Subcutaneous abdominal adipose tissue (tissue), 5 donors: ENCODE measurements around the gene DUSP16.

Source experiments
- H3K27ac ChIP-seq: one replicate; pipeline ENCODE4 v1.7.0; 2013; ENCODE audit warnings: low read depth, mild to moderate bottlenecking, inconsistent platforms, low read length, moderate library complexity
- H3K27me3 ChIP-seq, 5 donors: one replicate each; pipeline ENCODE4 v1.7.0; 2013; ENCODE audit warnings: low read length in 5 of 5, inconsistent platforms in 1 of 5; ENCODE audit not compliant: control insufficient read depth in 5 of 5, insufficient read depth in 4 of 5
- H3K36me3 ChIP-seq, 5 donors: one replicate each; pipeline ENCODE4 v1.7.0; 2013; ENCODE audit warnings: low read length in 5 of 5; ENCODE audit not compliant: control insufficient read depth in 5 of 5, insufficient read depth in 5 of 5
- H3K4me1 ChIP-seq, 5 donors: one replicate each; pipeline ENCODE4 v1.7.0; 2013; ENCODE audit warnings: low read length in 5 of 5, mild to moderate bottlenecking in 3 of 5, moderate library complexity in 1 of 5; ENCODE audit not compliant: control insufficient read depth in 5 of 5, insufficient read depth in 5 of 5
- H3K4me3 ChIP-seq, 5 donors: one replicate each; pipeline ENCODE4 v1.7.0; 2013; ENCODE audit warnings: low read length in 5 of 5, low read depth in 1 of 5
- H3K9ac ChIP-seq, 5 donors: one replicate each; pipeline ENCODE4 v1.7.0; 2013; ENCODE audit warnings: low read length in 5 of 5, mild to moderate bottlenecking in 4 of 5, moderate library complexity in 3 of 5
- H3K9me3 ChIP-seq, 5 donors: one replicate each; pipeline ENCODE4 v1.7.0; 2013; ENCODE audit warnings: low read length in 5 of 5; ENCODE audit not compliant: control insufficient read depth in 5 of 5
- donor health status: healthy.
- donor health status: healthy.
- donor health status: healthy.
- donor health status: healthy.
- donor health status: healthy.

The DUSP16 gene

DNA sequence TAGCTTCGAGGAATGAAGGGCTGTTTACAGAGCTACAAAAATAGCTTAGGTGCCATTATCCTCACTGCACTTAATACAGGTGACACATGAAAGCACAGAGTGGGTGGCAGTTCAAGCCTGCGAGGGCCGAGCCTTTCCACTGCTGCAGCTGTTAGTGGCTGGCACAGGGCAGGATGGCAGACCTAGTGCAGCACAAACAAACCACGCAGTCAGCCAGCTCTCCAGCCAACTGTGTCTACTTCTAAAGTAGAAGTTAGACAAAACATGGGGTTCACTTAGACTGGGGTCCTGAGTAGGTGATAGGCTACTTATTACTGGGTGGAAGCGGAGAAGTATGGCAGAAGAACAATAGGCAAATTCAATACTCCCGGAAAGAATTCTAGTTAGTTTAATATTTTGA is 95.4 kb downstream of the DUSP16 start:
- Histone ChIP-seq H3K27ac (peak overlapping the region; percentile 80), H3K4me1 (peaks cover 7 to 37% (median 29%) of the 10 kb centered on the region in 5 donors), H3K27me3 (no peaks in the 10 kb centered on the region), H3K9me3 (no peaks in the 10 kb centered on the region), H3K9ac (peak overlapping the region in 2 of 5 donors; percentile 13 to 35), H3K36me3 (peaks cover 0 to 10% (median 6%) of the 10 kb centered on the region in 5 donors), H3K4me3 (no peak overlapping the region)

DNA sequence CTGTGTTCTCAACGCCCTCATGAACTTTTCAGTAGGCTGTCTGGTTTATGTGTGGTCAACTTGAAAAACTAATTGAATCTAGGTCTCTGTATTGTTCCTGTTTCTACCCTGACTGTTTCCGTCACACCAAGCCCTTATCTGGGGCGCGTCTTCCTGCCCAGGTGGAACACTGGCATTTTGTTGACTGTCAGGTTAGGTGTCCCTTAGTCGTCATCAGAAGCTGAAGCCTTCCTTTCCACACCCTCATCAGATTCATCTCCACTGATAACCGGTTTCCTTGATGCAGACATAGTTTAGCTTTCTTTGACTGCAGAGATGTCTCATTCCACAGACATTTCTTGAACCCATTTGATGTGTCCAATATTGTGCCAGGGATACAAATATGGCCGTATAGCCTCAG is 96.5 kb downstream of the DUSP16 start:
- H3K4me1 ChIP-seq: peaks cover 7 to 37% (median 29%) of the 10 kb centered on the region in 5 donors
- no peak overlapping the region for H3K9ac ChIP-seq
- H3K27me3 ChIP-seq: no peaks in the 10 kb centered on the region
- H3K36me3 ChIP-seq: peaks cover 0 to 10% (median 6%) of the 10 kb centered on the region in 5 donors
- no peak overlapping the region for H3K27ac ChIP-seq
- no peak overlapping the region for H3K4me3 ChIP-seq
- H3K9me3 ChIP-seq: no peaks in the 10 kb centered on the region

DNA sequence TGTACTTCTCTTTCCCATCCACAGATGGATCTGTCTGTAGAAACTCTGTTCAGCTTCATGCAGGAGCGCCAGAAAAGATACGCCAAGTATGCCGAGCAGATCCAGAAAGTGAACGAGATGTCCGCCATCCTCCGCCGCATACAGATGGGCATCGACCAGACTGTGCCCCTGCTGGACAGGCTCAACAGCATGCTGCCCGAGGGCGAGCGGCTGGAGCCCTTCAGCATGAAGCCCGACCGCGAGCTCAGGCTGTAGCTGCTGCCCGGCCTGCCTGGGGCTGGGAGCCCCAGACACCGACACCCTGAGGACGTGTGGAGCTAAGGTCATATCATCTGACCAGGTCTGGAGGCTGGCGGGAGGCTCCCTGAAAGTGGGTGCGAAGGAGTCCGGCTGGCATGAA is 97.1 kb downstream of the DUSP16 start:
- H3K27me3 ChIP-seq: no peaks in the 10 kb centered on the region
- H3K36me3 ChIP-seq: peaks cover 0 to 10% (median 6%) of the 10 kb centered on the region in 5 donors
- no peak overlapping the region for H3K27ac ChIP-seq
- H3K4me1 ChIP-seq: peaks cover 7 to 33% (median 29%) of the 10 kb centered on the region in 5 donors
- H3K4me3 ChIP-seq: no peak overlapping the region
- H3K9me3 ChIP-seq: no peaks in the 10 kb centered on the region
- no peak overlapping the region for H3K9ac ChIP-seq

DNA sequence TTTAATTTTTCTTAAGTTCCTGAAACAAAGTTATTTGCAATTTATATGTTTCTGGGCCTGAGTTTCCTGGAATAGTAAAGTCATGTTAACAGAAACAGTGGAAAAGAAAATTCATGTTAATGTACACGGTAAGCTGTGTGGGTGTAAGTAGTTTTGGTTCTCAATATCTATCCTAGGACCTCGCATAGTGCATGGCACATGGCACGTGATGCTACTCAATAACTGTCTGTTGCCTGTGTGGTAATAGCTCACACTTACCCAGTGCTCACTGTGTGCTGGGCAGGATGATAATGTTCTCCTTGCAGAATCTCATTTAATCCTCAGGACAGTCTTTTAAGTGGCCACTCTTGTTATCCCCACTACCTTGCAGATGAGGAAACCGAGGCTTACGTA is 100.7 kb downstream of the DUSP16 start:
- peaks cover 0 to 13% (median 9%) of the 10 kb centered on the region in 5 donors for H3K4me1 ChIP-seq
- no peak overlapping the region for H3K9ac ChIP-seq
- H3K36me3 ChIP-seq: peaks cover 0 to 8% (median 6%) of the 10 kb centered on the region in 5 donors
- H3K27ac ChIP-seq: no peak overlapping the region
- H3K9me3 ChIP-seq: no peaks in the 10 kb centered on the region
- no peak overlapping the region for H3K4me3 ChIP-seq
- H3K27me3 ChIP-seq: no peaks in the 10 kb centered on the region

DNA sequence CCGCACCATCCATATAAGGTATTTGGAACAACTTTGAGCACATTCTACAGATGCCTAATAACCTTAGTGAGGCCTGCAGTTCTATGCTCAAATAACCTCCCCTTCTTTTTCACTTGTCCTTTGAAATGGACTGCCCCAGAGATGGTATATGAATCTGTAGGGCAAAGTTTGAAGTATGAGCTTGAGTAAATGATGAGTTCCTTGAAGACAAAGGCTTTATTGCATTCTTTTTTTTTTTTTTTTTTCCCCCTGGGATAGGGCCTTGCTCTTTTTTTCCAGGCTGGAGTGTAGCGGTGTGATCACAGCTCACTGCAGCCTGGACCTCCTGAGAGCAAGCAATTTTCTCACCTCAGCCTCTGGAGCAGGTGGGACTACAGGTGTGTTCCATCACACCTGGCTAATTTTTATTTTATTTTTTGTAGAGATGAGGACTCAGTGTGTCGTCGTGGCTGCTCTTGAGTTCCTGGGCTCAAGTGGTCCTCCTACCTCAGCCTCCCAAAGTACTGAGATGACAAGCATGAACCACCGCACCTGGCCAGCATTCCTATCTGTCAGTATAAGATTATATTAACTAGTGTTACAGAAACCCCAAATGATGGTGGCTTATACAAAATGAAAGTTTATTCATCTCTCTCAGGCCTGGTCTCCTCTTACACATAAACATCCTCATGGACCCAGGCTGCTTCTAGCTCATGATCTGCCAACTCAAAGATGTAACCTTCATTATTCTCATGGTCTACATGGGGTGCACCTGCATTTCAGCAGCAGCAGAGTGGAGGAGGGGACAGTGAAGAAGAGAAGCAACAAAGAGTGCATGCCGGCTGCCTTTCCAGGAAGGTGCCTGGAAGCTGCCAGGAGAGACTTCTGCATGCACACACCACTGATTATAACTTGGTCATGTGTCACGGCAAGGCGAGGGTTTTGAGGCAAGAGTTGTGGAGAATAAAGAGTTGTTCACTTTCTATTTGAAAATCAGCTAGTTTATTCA is 101.4 kb downstream of the DUSP16 start:
- Histone ChIP-seq H3K4me3 (no peak overlapping the region), H3K9me3 (no peaks in the 10 kb centered on the region), H3K27ac (no peak overlapping the region), H3K27me3 (no peaks in the 10 kb centered on the region), H3K4me1 (peaks cover 0 to 12% (median 9%) of the 10 kb centered on the region in 5 donors), H3K9ac (no peak overlapping the region), H3K36me3 (peaks cover 0 to 7% (median 6%) of the 10 kb centered on the region in 5 donors)

DNA sequence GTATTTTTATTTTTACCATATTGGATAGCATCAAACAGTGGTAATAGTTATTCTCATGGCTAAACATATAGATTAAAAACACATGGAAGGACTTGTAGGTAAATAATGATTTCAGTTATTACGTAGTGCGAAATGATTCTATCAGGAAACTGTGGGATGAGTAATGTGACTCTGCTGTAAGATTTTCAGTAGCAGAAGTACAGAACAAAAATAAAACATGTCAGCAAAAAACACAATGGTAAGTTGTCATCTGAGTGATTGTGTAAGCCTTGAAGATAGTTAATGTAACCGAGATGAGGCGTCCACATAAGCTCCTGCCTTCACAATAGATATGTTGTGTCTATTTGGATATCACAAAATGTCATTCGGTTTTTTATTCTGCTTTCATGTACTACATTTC is 106.0 kb downstream of the DUSP16 start:
- H3K27ac ChIP-seq: no peak overlapping the region
- no peak overlapping the region for H3K4me3 ChIP-seq
- H3K36me3 ChIP-seq: no peaks in the 10 kb centered on the region
- H3K27me3 ChIP-seq: no peaks in the 10 kb centered on the region
- no peaks in the 10 kb centered on the region for H3K9me3 ChIP-seq
- H3K4me1 ChIP-seq: peaks cover 0 to 12% (median 7%) of the 10 kb centered on the region in 5 donors
- no peak overlapping the region for H3K9ac ChIP-seq

DNA sequence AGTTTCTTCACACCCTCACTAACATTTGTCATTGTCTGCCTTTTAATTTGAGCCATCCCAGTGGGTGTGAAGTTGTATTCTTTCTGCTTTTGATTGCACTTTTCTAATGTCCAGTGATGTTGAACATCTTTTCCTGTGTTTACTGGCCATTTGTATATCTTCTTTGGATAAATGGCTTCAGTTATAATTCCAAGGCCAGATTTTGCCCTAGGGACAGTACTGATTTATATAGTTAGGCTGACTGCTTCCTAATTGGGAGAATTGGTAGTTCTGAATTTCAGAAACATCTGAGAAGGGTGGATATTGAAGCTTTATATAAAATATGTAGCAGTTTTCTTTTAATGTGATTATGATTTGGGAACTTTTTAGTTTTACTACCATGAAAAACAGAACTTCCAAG is 108.3 kb downstream of the DUSP16 start:
- no peak overlapping the region for H3K4me3 ChIP-seq

DNA sequence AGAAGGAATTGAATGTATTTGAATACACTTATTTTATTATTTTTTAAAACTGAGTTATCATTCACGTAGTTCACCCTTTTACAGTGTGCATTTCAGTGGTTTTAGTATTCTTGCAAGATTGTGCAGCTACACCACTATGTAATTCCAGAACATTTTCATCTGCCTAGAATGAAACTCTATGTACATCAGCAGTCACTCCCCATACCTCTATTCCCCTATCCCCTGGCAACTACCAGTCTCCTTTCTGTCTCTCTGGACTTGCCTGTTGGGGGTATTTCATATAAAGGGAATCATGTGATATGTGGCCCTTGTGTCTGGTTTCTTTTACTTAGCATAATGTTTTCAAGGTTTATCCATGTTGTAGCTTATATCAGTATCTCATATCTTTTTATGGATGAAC is 109.0 kb downstream of the DUSP16 start:
- Histone ChIP-seq H3K4me1 (peaks cover 0 to 19% (median 17%) of the 10 kb centered on the region in 5 donors), H3K36me3 (no peaks in the 10 kb centered on the region), H3K9me3 (no peaks in the 10 kb centered on the region), H3K9ac (no peak overlapping the region), H3K27ac (no peak overlapping the region), H3K27me3 (no peaks in the 10 kb centered on the region), H3K4me3 (no peak overlapping the region)

More for the DNA sequence above, 108.3 kb downstream of the DUSP16 start:
- H3K27ac ChIP-seq: no peak overlapping the region
- H3K4me1 ChIP-seq: peaks cover 0 to 19% (median 13%) of the 10 kb centered on the region in 5 donors
- no peaks in the 10 kb centered on the region for H3K27me3 ChIP-seq
- H3K9ac ChIP-seq: no peak overlapping the region
- no peaks in the 10 kb centered on the region for H3K9me3 ChIP-seq
- no peaks in the 10 kb centered on the region for H3K36me3 ChIP-seq

DNA sequence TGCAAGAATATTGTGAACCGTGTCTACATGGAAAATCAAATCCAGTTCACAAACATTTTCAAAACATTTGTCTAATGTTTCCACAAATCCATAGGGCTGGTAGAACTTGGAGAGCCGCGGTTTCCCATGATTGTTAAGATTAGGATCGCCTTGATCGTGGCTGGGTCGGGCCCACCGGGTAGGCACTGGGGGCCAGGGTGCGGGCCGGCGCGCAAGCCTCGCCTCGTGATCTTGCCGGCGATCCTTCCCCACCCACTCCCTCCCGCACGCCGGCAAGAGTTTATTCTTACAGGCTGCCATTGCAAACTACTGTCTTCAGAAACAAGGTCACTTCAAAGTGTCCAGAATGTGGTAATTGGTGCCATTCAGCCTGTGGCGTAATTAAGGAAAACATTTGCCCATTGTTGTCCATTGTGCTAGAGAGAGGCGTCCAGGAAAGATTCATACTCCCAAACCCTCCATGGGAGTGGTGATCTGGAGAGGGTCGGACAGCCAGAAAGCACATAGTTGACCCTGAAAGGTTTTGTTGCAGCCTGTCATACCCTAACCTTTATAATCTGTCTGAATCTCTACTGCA is 110.2 kb downstream of the DUSP16 start:
- Histone ChIP-seq H3K9me3 (no peaks in the 10 kb centered on the region), H3K36me3 (no peaks in the 10 kb centered on the region), H3K9ac (no peak overlapping the region), H3K4me1 (peaks cover 2 to 18% (median 13%) of the 10 kb centered on the region in 5 donors), H3K27ac (no peak overlapping the region), H3K27me3 (no peaks in the 10 kb centered on the region), H3K4me3 (no peak overlapping the region)

DNA sequence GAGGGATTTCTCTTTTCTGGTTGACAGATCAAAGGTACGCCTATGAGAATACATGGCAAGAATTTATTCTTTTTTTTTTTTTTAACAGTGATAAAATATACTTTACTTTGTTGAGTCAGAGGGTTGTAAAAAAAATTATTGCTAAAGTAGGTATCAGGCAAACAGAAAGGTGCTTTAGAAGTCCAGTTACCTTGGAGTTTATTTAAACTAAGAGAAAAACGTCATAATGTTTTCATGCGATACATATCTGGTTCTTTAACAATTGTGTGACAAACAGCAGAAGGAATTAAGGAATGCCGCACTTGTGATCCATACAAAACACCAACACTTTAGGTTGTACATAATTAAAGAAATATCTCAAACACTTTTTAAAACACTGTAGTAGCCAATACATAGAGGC is 111.6 kb downstream of the DUSP16 start:
- no peak overlapping the region for H3K9ac ChIP-seq
- peaks cover 6 to 28% (median 19%) of the 10 kb centered on the region in 5 donors for H3K4me1 ChIP-seq
- no peaks in the 10 kb centered on the region for H3K27me3 ChIP-seq
- H3K9me3 ChIP-seq: no peaks in the 10 kb centered on the region
- H3K36me3 ChIP-seq: no peaks in the 10 kb centered on the region
- no peak overlapping the region for H3K27ac ChIP-seq
- H3K4me3 ChIP-seq: no peak overlapping the region
